K562 treated with DMSO at 1 percent for 12 hours (cell line): ENCODE data around the gene CCDC181. TPM values are rescaled to one million over a fixed set of nuclear protein-coding genes. Genes with fewer than 3 reads are reported as not detected.

Experiments
- total RNA-seq: library from RNA; unstranded; fragments of 300-600 nt; gene quantifications from 2 replicates; pipeline ENCODE4 v1.2.3, GENCODE V29; 2022; ENCODE audit not compliant: insufficient read depth

CCDC181 gene
- not detected in 2 replicates for total RNA-seq

DNA sequence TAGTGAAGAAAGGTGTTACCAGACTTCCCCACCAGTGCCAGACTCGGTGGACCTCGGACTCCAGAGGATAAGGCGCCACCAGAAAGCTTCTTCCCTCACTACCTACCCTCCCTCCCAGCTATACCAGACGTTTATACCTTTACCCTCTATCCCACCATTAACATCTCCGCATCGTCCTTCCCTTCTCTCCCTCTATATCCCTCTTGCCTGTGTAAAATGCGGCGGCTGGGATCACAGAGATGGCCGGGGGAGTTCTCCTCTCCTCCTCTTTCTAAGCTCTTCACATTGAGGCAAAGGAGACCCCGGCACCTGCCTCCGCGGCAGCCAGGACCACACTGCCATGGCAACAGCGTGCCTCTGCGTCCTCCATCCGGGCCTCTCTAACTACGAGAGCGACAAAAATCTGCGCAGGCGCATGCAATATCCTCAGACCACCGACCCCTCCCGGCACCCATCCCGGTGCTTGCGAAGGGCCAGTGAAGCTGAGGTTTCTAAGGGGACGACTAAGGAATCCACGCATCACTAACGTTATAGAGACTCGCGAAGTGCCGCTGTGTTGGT lies at the start of gene CCDC181:
CCDC181 (minus strand) TSS at position 394 of the 561 bp plus-strand sequence. CDS start 2,547 bp downstream, outside the sequence.

DNA sequence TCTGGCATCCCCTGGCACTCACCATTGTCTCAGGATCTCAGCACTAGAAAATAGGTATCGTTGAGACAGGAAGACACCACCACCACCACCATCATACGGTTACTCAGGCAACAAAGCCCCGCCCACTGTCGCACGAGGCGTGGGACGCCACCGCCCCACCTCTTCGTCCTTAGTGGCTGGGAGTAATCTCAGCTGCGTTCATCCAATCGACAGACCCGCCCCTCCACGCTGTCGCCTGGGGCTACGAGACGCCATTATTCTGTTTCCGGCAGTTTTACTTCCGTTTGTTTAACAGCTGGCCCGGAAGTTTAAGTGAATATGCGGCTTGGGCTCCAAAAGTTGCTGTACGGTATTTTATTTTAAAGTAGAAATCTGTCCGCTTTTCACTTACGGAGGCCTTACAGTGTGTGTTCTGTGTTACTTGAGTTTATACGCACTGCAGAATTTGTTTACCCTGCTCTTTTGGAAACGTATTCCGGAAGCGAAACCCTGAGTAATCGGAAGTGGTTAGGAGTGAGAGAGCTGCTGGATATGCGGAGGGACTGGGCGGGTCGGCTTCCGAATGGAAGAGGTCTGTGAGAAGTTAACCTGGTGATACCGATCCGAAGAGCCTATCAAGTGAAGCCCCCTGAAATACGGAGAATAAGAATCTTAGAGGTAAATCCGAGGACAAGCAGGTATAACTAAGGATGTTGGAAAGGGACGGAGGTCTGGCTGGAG lies 59.4 kb downstream of the CCDC181 start, which contains the start of the genes BLZF1 and NME7:
BLZF1 (plus strand) TSS at position 510 of the 720 bp plus-strand sequence. CDS start 1,328 bp downstream, outside the sequence.
NME7 (minus strand) TSS at position 112 of the 720 bp plus-strand sequence; CDS start at position 25, 87 bp downstream.

Other genes starting within 250 kb of the CCDC181 start
- 17.9 and 18.1 TPM in 2 replicates for gene NME7, start 59.7 kb downstream of the CCDC181 start, total RNA-seq
- 6.5 and 15.1 TPM in 2 replicates for gene BLZF1, start 59.3 kb downstream of the CCDC181 start, total RNA-seq
- gene SLC19A2, start 58.5 kb upstream of the CCDC181 start, total RNA-seq, result 4.3 and 13.4 TPM in 2 replicates
- gene F5, start 159.0 kb upstream of the CCDC181 start, total RNA-seq, result not detected in 2 replicates
- gene SELP, start 202.7 kb upstream of the CCDC181 start, total RNA-seq, result not detected in 2 replicates